Activated naive CD4-positive, alpha-beta T cell treated with anti-CD3 and anti-CD28 coated beads for 36 hours (primary cell): Measurements from ENCODE around the gene TMEM178A. TPM values are rescaled to one million over a fixed set of nuclear protein-coding genes. Genes with fewer than 3 reads are reported as not detected.

Source experiments
- CTCF ChIA-PET: fragments of 350-600 bp; sonication (Branson Sonifier 250); formaldehyde crosslinking; loops from one replicate; lab custom pipeline; 2021; ENCODE audit warnings: antibody characterized with exemption; lab: Charles Lee
- DNase-seq: peaks from one replicate; pipeline ENCODE4 v3.0.0-alpha.2; 2020
- H3K27ac Mint-ChIP-seq: one replicate; pipeline ENCODE4 v1.8.0; 2021; ENCODE audit warnings: mild to moderate bottlenecking, mixed read lengths
- H3K27me3 Mint-ChIP-seq: one replicate; pipeline ENCODE4 v1.8.0; 2021; ENCODE audit warnings: low read depth, mixed read lengths
- H3K36me3 Mint-ChIP-seq: one replicate; pipeline ENCODE4 v1.8.0; 2021; ENCODE audit warnings: low read depth, mixed read lengths
- H3K4me1 Mint-ChIP-seq: one replicate; pipeline ENCODE4 v1.8.0; 2021; ENCODE audit warnings: low read depth, mixed read lengths
- H3K4me3 Mint-ChIP-seq: one replicate; pipeline ENCODE4 v1.8.0; 2021; ENCODE audit warnings: mild to moderate bottlenecking, moderate library complexity, mixed read lengths
- H3K9me3 Mint-ChIP-seq: one replicate; pipeline ENCODE4 v1.8.0; 2021; ENCODE audit warnings: mixed read lengths
- intact Hi-C: fragments of 100-400 bp; cut with micrococcal nuclease; formaldehyde crosslinking; loops from one replicate; pipeline ENCODE4 v1.15.1; 2023
- total RNA-seq, 2 experiments: library from RNA; stranded (reverse); gene quantifications; one replicate each; pipeline ENCODE4 v1.2.3, GENCODE V29; 2021

Gene TMEM178A
- total RNA-seq, 2 experiments from 2014 or later, result 0.25 to 0.55 TPM

GRCh38 chr2:39689272-39689841, 23.6 kb downstream of the TMEM178A start:
- DNase-seq, result no peak
- no peaks in the 10 kb centered on the region for H3K36me3 Mint-ChIP-seq
- no peak overlapping the region for H3K27ac Mint-ChIP-seq
- H3K9me3 Mint-ChIP-seq, result peaks cover 5% of the 10 kb centered on the region
- H3K4me3 Mint-ChIP-seq, result no peak overlapping the region
- intact Hi-C loops, result no loop called here
- H3K27me3 Mint-ChIP-seq, result peaks cover 35% of the 10 kb centered on the region
- CTCF ChIA-PET, result interaction anchor here (1.2 kb wide), 1 partner anchor 10 kb away, joined by 3 read pairs; no protein-coding TSS in a partner anchor
- no peaks in the 10 kb centered on the region for H3K4me1 Mint-ChIP-seq

GRCh38 chr2:39689876-39690275, 24.2 kb downstream of the TMEM178A start:
- Mint-ChIP-seq H3K9me3 (peaks cover 5% of the 10 kb centered on the region), H3K27me3 (peaks cover 30% of the 10 kb centered on the region), H3K4me3 (no peak overlapping the region), H3K36me3 (no peaks in the 10 kb centered on the region), H3K4me1 (no peaks in the 10 kb centered on the region), H3K27ac (no peak overlapping the region)
- no peak for DNase-seq
- CTCF ChIA-PET, result interaction anchor here (1.2 kb wide), 1 partner anchor 10 kb away, joined by 3 read pairs; no protein-coding TSS in a partner anchor
- intact Hi-C loops, result no loop called here

- Mint-ChIP-seq H3K27ac (no peak overlapping the region), H3K9me3 (peaks cover 5% of the 10 kb centered on the region), H3K36me3 (no peaks in the 10 kb centered on the region), H3K4me1 (no peaks in the 10 kb centered on the region), H3K27me3 (peaks cover 26% of the 10 kb centered on the region), H3K4me3 (no peak overlapping the region)
- CTCF ChIA-PET, result no interaction called here
- no peak for DNase-seq
- intact Hi-C loops, result no loop called here
Measured at GRCh38 chr2:39693245-39693644, 27.5 kb downstream of the TMEM178A start.

GRCh38 chr2:39696101-39696553, 30.4 kb downstream of the TMEM178A start:
- DNase-seq, result no peak
- Mint-ChIP-seq H3K27ac (no peak overlapping the region), H3K4me3 (no peak overlapping the region), H3K9me3 (peaks cover 10% of the 10 kb centered on the region), H3K36me3 (no peaks in the 10 kb centered on the region), H3K27me3 (peaks cover 25% of the 10 kb centered on the region), H3K4me1 (no peaks in the 10 kb centered on the region)
- intact Hi-C loops, result no loop called here
- CTCF ChIA-PET, result interaction anchor here (1.0 to 2.5 kb wide), 2 partner anchors 316 to 527 kb away, joined by 3 to 9 read pairs; no protein-coding TSS in a partner anchor

- Mint-ChIP-seq H3K4me1 (no peaks in the 10 kb centered on the region), H3K27me3 (peaks cover 28% of the 10 kb centered on the region), H3K4me3 (no peak overlapping the region), H3K36me3 (peaks cover 3% of the 10 kb centered on the region), H3K9me3 (peaks cover 14% of the 10 kb centered on the region), H3K27ac (no peak overlapping the region)
- DNase-seq, result no peak
- intact Hi-C loops, result no loop called here
- CTCF ChIA-PET, result interaction anchor here (1.0 to 2.5 kb wide), 2 partner anchors 316 to 528 kb away, joined by 3 to 9 read pairs; no protein-coding TSS in a partner anchor
Measured at GRCh38 chr2:39696838-39697237, 31.1 kb downstream of the TMEM178A start.

GRCh38 chr2:39697454-39697853, 31.7 kb downstream of the TMEM178A start:
- peaks cover 3% of the 10 kb centered on the region for H3K36me3 Mint-ChIP-seq
- H3K9me3 Mint-ChIP-seq, result peaks cover 18% of the 10 kb centered on the region
- CTCF ChIA-PET, result interaction anchor here (1.0 to 2.5 kb wide), 2 partner anchors 317 to 529 kb away, joined by 3 to 9 read pairs; no protein-coding TSS in a partner anchor
- no peak overlapping the region for H3K4me3 Mint-ChIP-seq
- DNase-seq, result no peak
- H3K27ac Mint-ChIP-seq, result no peak overlapping the region
- peaks cover 29% of the 10 kb centered on the region for H3K27me3 Mint-ChIP-seq
- no peaks in the 10 kb centered on the region for H3K4me1 Mint-ChIP-seq
- intact Hi-C loops, result no loop called here

GRCh38 chr2:39701137-39701536, 35.4 kb downstream of the TMEM178A start:
- peaks cover 30% of the 10 kb centered on the region for H3K27me3 Mint-ChIP-seq
- CTCF ChIA-PET, result no interaction called here
- intact Hi-C loops, result no loop called here
- H3K9me3 Mint-ChIP-seq, result peaks cover 18% of the 10 kb centered on the region
- no peak overlapping the region for H3K4me3 Mint-ChIP-seq
- no peak overlapping the region for H3K27ac Mint-ChIP-seq
- H3K36me3 Mint-ChIP-seq, result peaks cover 3% of the 10 kb centered on the region
- no peak for DNase-seq
- no peaks in the 10 kb centered on the region for H3K4me1 Mint-ChIP-seq

GRCh38 chr2:39703181-39703872, 37.6 kb downstream of the TMEM178A start:
- intact Hi-C loops, result no loop called here
- no peak for DNase-seq
- Mint-ChIP-seq H3K36me3 (peaks cover 3% of the 10 kb centered on the region), H3K4me3 (no peak overlapping the region), H3K4me1 (no peaks in the 10 kb centered on the region), H3K27me3 (peaks cover 34% of the 10 kb centered on the region), H3K27ac (no peak overlapping the region), H3K9me3 (peaks cover 22% of the 10 kb centered on the region)
- CTCF ChIA-PET, result no interaction called here

- intact Hi-C loops, result no loop called here
- Mint-ChIP-seq H3K4me1 (no peaks in the 10 kb centered on the region), H3K36me3 (peaks cover 3% of the 10 kb centered on the region), H3K9me3 (peaks cover 22% of the 10 kb centered on the region), H3K27ac (no peak overlapping the region), H3K4me3 (no peak overlapping the region), H3K27me3 (peaks cover 29% of the 10 kb centered on the region)
- CTCF ChIA-PET, result no interaction called here
- DNase-seq, result no peak
Measured at GRCh38 chr2:39704540-39704939, 38.8 kb downstream of the TMEM178A start.

- peaks cover 17% of the 10 kb centered on the region for H3K9me3 Mint-ChIP-seq
- H3K27ac Mint-ChIP-seq, result no peak overlapping the region
- peaks cover 26% of the 10 kb centered on the region for H3K27me3 Mint-ChIP-seq
- CTCF ChIA-PET, result no interaction called here
- H3K36me3 Mint-ChIP-seq, result peaks cover 3% of the 10 kb centered on the region
- H3K4me3 Mint-ChIP-seq, result no peak overlapping the region
- intact Hi-C loops, result no loop called here
- H3K4me1 Mint-ChIP-seq, result no peaks in the 10 kb centered on the region
- DNase-seq, result no peak
Measured at GRCh38 chr2:39705638-39706037, 39.9 kb downstream of the TMEM178A start.

GRCh38 chr2:39706312-39706711, 40.6 kb downstream of the TMEM178A start:
- H3K4me3 Mint-ChIP-seq, result no peak overlapping the region
- H3K27me3 Mint-ChIP-seq, result peaks cover 25% of the 10 kb centered on the region
- no peak overlapping the region for H3K27ac Mint-ChIP-seq
- CTCF ChIA-PET, result no interaction called here
- intact Hi-C loops, result no loop called here
- peaks cover 12% of the 10 kb centered on the region for H3K9me3 Mint-ChIP-seq
- no peaks in the 10 kb centered on the region for H3K4me1 Mint-ChIP-seq
- no peak for DNase-seq
- H3K36me3 Mint-ChIP-seq, result peaks cover 1% of the 10 kb centered on the region

- Mint-ChIP-seq H3K4me3 (no peak overlapping the region), H3K9me3 (peaks cover 7% of the 10 kb centered on the region), H3K27ac (no peak overlapping the region), H3K36me3 (no peaks in the 10 kb centered on the region), H3K4me1 (no peaks in the 10 kb centered on the region), H3K27me3 (peaks cover 25% of the 10 kb centered on the region)
- CTCF ChIA-PET, result no interaction called here
- intact Hi-C loops, result no loop called here
- DNase-seq, result no peak
Measured at GRCh38 chr2:39706945-39707344, 41.2 kb downstream of the TMEM178A start.

GRCh38 chr2:39708003-39708402, 42.3 kb downstream of the TMEM178A start:
- Mint-ChIP-seq H3K4me3 (no peak overlapping the region), H3K36me3 (no peaks in the 10 kb centered on the region), H3K27me3 (peaks cover 23% of the 10 kb centered on the region), H3K4me1 (no peaks in the 10 kb centered on the region), H3K27ac (no peak overlapping the region), H3K9me3 (peaks cover 4% of the 10 kb centered on the region)
- intact Hi-C loops, result no loop called here
- CTCF ChIA-PET, result no interaction called here
- DNase-seq, result no peak
